Neural progenitor cell (in vitro differentiated cells): ENCODE data around the gene FAM185A. TPM values are rescaled to one million over a fixed set of nuclear protein-coding genes. Genes with fewer than 3 reads are reported as not detected.

Experiments
- DNase-seq: peaks from one replicate; pipeline ENCODE4 v3.0.0-alpha.2; 2016; ENCODE audit warnings: low spot score
- H2AFZ ChIP-seq: fragments of 200-600 bp; sonication (generic); replicated peaks from 2 replicates; pipeline ENCODE4 v1.6.1; 2016; ENCODE audit warnings: antibody characterized with exemption
- H3F3A ChIP-seq: fragments of 200-600 bp; sonication (generic); 2 replicates; pipeline ENCODE4 v1.6.1; 2016; ENCODE audit warnings: antibody characterized with exemption, low read depth
- H3K27ac ChIP-seq: fragments of 200-600 bp; sonication (generic); 2 replicates; pipeline ENCODE4 v1.5.1; 2016; ENCODE audit warnings: mild to moderate bottlenecking
- H3K27me3 ChIP-seq: fragments of 200-600 bp; sonication (generic); 2 replicates; pipeline ENCODE4 v1.6.1; 2016; ENCODE audit warnings: mild to moderate bottlenecking, moderate library complexity
- H3K36me3 ChIP-seq: fragments of 200-600 bp; sonication (generic); 2 replicates; pipeline ENCODE4 v1.5.1; 2016
- H3K4me1 ChIP-seq: fragments of 200-600 bp; sonication (generic); 2 replicates; pipeline ENCODE4 v1.6.1; 2016; ENCODE audit warnings: mixed run types
- H3K4me2 ChIP-seq: fragments of 200-600 bp; sonication (generic); 2 replicates; pipeline ENCODE4 v1.6.1; 2016
- H3K4me3 ChIP-seq: fragments of 200-600 bp; sonication (generic); 2 replicates; pipeline ENCODE4 v1.5.1; 2016
- H3K79me2 ChIP-seq: fragments of 200-600 bp; sonication (generic); 2 replicates; pipeline ENCODE4 v1.6.1; 2016; ENCODE audit warnings: low read depth
- H3K9ac ChIP-seq: fragments of 200-600 bp; sonication (generic); 2 replicates; pipeline ENCODE4 v1.6.1; 2016
- H3K9me3 ChIP-seq: fragments of 200-600 bp; sonication (generic); 2 replicates; pipeline ENCODE4 v1.5.1; 2016; ENCODE audit warnings: low read depth
- H4K20me1 ChIP-seq: fragments of 200-600 bp; sonication (generic); 2 replicates; pipeline ENCODE4 v1.6.1; 2016; ENCODE audit warnings: low read depth
- H3K27ac Mint-ChIP-seq: 3 replicates; pipeline ENCODE4 v1.8.0; 2021; ENCODE audit warnings: mixed read lengths
- H3K27me3 Mint-ChIP-seq: 2 replicates; pipeline ENCODE4 v1.8.0; 2022; ENCODE audit warnings: low read depth, mild to moderate bottlenecking, inconsistent platforms, moderate library complexity, mixed read lengths; ENCODE audit not compliant: insufficient read depth
- H3K36me3 Mint-ChIP-seq: 3 replicates; pipeline ENCODE4 v1.8.0; 2021; ENCODE audit warnings: mixed read lengths
- H3K4me1 Mint-ChIP-seq: 3 replicates; pipeline ENCODE4 v1.8.0; 2021; ENCODE audit warnings: mixed read lengths
- H3K4me3 Mint-ChIP-seq: 3 replicates; pipeline ENCODE4 v1.8.0; 2021; ENCODE audit warnings: mild to moderate bottlenecking, moderate library complexity, mixed read lengths
- H3K9me3 Mint-ChIP-seq: 3 replicates; pipeline ENCODE4 v1.8.0; 2020; ENCODE audit warnings: mixed read lengths
- CTCF ChIP-seq: fragments of 200-600 bp; sonication (generic); IDR thresholded peaks from 2 replicates; pipeline ENCODE4 v1.5.1; 2017; ENCODE audit warnings: antibody characterized with exemption, mild to moderate bottlenecking
- EZH2 ChIP-seq: fragments of 200-600 bp; sonication (generic); IDR thresholded peaks from 2 replicates; pipeline ENCODE4 v1.6.1; 2017; ENCODE audit warnings: antibody characterized with exemption, mild to moderate bottlenecking, moderate library complexity
- EZH2phosphoT487 ChIP-seq: fragments of 200-600 bp; sonication (generic); IDR thresholded peaks from 2 replicates; pipeline ENCODE4 v1.6.1; 2017; ENCODE audit warnings: antibody characterized with exemption
- total RNA-seq: library from RNA; depleted of rRNA; stranded (reverse); fragments of >200 nt; gene quantifications from 2 replicates; pipeline ENCODE4 v1.2.3, GENCODE V29; 2015; ENCODE audit warnings: low replicate concordance

Gene FAM185A
- total RNA-seq, 1 donor from 2014 or later, result 19.9 TPM

- Histone ChIP-seq H3K79me2 (no peaks in the 10 kb centered on the region), H3K4me1 (no peaks in the 10 kb centered on the region), H2AFZ (no peak overlapping the region), H3K27me3 (no peaks in the 10 kb centered on the region), H3K4me3 (no peak overlapping the region), H3K27ac (no peak overlapping the region), H3K9me3 (no peaks in the 10 kb centered on the region), H3K9ac (no peak overlapping the region), H3K4me2 (no peak overlapping the region), H3K36me3 (no peaks in the 10 kb centered on the region), H3F3A (no peaks in the 10 kb centered on the region), H4K20me1 (no peaks in the 10 kb centered on the region)
- Mint-ChIP-seq H3K9me3 (no peaks in the 10 kb centered on the region), H3K27ac (no peak overlapping the region), H3K4me1 (no peaks in the 10 kb centered on the region), H3K4me3 (no peak overlapping the region), H3K36me3 (peaks cover 7% of the 10 kb centered on the region), H3K27me3 (no peaks in the 10 kb centered on the region)
- DNase-seq, result no peak
- TF ChIP-seq CTCF, result no peak
- TF ChIP-seq EZH2phosphoT487, result no peak
- TF ChIP-seq EZH2, result no peak
Measured at GRCh38 chr7:102813191-102814024, 64.6 kb downstream of the FAM185A start.

- Histone ChIP-seq H3K4me2 (no peak overlapping the region), H3K9me3 (no peaks in the 10 kb centered on the region), H3K27me3 (no peaks in the 10 kb centered on the region), H2AFZ (no peak overlapping the region), H3K4me1 (no peaks in the 10 kb centered on the region), H3F3A (no peaks in the 10 kb centered on the region), H3K27ac (no peak overlapping the region), H3K36me3 (no peaks in the 10 kb centered on the region), H3K4me3 (no peak overlapping the region), H4K20me1 (no peaks in the 10 kb centered on the region), H3K79me2 (no peaks in the 10 kb centered on the region), H3K9ac (no peak overlapping the region)
- Mint-ChIP-seq H3K36me3 (peaks cover 6% of the 10 kb centered on the region), H3K27ac (no peak overlapping the region), H3K9me3 (no peaks in the 10 kb centered on the region), H3K4me1 (no peaks in the 10 kb centered on the region), H3K4me3 (no peak overlapping the region), H3K27me3 (no peaks in the 10 kb centered on the region)
- no peak for DNase-seq
- no peak for TF ChIP-seq EZH2phosphoT487
- no peak for TF ChIP-seq CTCF
- no peak for TF ChIP-seq EZH2
Measured at GRCh38 chr7:102814025-102814471, 65.2 kb downstream of the FAM185A start.

- H3K9ac ChIP-seq, result no peak overlapping the region
- no peak overlapping the region for H2AFZ ChIP-seq
- H3F3A ChIP-seq, result no peaks in the 10 kb centered on the region
- H3K4me3 ChIP-seq, result no peak overlapping the region
- no peak overlapping the region for H3K27ac ChIP-seq
- no peaks in the 10 kb centered on the region for H3K27me3 ChIP-seq
- no peaks in the 10 kb centered on the region for H3K4me1 ChIP-seq
- no peaks in the 10 kb centered on the region for H4K20me1 ChIP-seq
- Mint-ChIP-seq H3K9me3 (no peaks in the 10 kb centered on the region), H3K4me1 (no peaks in the 10 kb centered on the region), H3K4me3 (no peak overlapping the region), H3K36me3 (peaks cover 7% of the 10 kb centered on the region), H3K27ac (no peak overlapping the region), H3K27me3 (no peaks in the 10 kb centered on the region)
- H3K9me3 ChIP-seq, result no peaks in the 10 kb centered on the region
- no peak for DNase-seq
- H3K79me2 ChIP-seq, result no peaks in the 10 kb centered on the region
- H3K36me3 ChIP-seq, result no peaks in the 10 kb centered on the region
- H3K4me2 ChIP-seq, result no peak overlapping the region
- no peak for TF ChIP-seq CTCF
- TF ChIP-seq EZH2phosphoT487, result no peak
- TF ChIP-seq EZH2, result no peak
Measured at GRCh38 chr7:102817616-102818573, 69.1 kb downstream of the FAM185A start.
